CD4-positive, alpha-beta T cell (primary cell): ENCODE measurements around the gene TCF12. TPM values are rescaled to one million over a fixed set of nuclear protein-coding genes. Genes with fewer than 3 reads are reported as not detected.

Experiments
- ATAC-seq: fragments of 200-7000 bp; cut with Tn5 transposase; one replicate; pipeline ENCODE4 v1.10.0; 2022; ENCODE audit warnings: mild to moderate bottlenecking; ENCODE audit not compliant: poor library complexity
- CTCF ChIA-PET: fragments of 350-600 bp; sonication (Branson Sonifier 250); formaldehyde crosslinking; loops from one replicate; lab custom pipeline; 2021; ENCODE audit warnings: antibody characterized with exemption, inconsistent platforms; lab: Charles Lee
- POLR2A ChIA-PET: fragments of 350-600 bp; sonication (Branson Sonifier 250); formaldehyde crosslinking; loops from one replicate; lab custom pipeline; 2021; ENCODE audit warnings: antibody characterized with exemption, inconsistent platforms; lab: Charles Lee
- DNase-seq, 14 experiments: peaks; one replicate each; pipeline ENCODE4 v3.0.0-alpha.2; 2013 to 2020; ENCODE audit warnings: mixed read lengths in 2 of 14
- H3K27ac ChIP-seq, 2 donors: one replicate each; pipeline versions ENCODE4 v1.5.1 to v1.7.0; 2013; ENCODE audit warnings: low read length in 2 of 2, low read depth in 1 of 2, mild to moderate bottlenecking in 1 of 2
- H3K27me3 ChIP-seq, 2 experiments: 1 replicate in 1 of 2; 2 replicates in 1 of 2; pipeline versions ENCODE4 v1.6.1 to v1.7.0; 2013; ENCODE audit warnings: low read length in 2 of 2, control low read depth in 1 of 2, mild to moderate bottlenecking in 1 of 2, moderate library complexity in 1 of 2; ENCODE audit not compliant: insufficient read depth in 2 of 2, control insufficient read depth in 1 of 2
- H3K36me3 ChIP-seq: one replicate; pipeline ENCODE4 v1.6.1; 2013; ENCODE audit warnings: low read length, control low read depth; ENCODE audit not compliant: insufficient read depth
- H3K4me1 ChIP-seq: one replicate; pipeline ENCODE4 v1.6.1; 2013; ENCODE audit warnings: low read length, control low read depth; ENCODE audit not compliant: insufficient read depth
- H3K4me3 ChIP-seq: one replicate; pipeline ENCODE4 v1.5.1; 2013; ENCODE audit warnings: mild to moderate bottlenecking, low read length, moderate library complexity
- H3K9me3 ChIP-seq, 2 experiments: 1 replicate in 1 of 2; 2 replicates in 1 of 2; pipeline versions ENCODE4 v1.6.1 to v1.7.0; 2013; ENCODE audit warnings: low read length in 2 of 2, mild to moderate bottlenecking in 2 of 2, control low read depth in 1 of 2, moderate library complexity in 1 of 2; ENCODE audit not compliant: control insufficient read depth in 1 of 2, insufficient read depth in 1 of 2
- H3K27ac Mint-ChIP-seq: one replicate; pipeline ENCODE4 v1.8.0; 2020; ENCODE audit warnings: mixed read lengths
- H3K27me3 Mint-ChIP-seq: one replicate; pipeline ENCODE4 v1.8.0; 2021; ENCODE audit warnings: mixed read lengths
- H3K36me3 Mint-ChIP-seq: one replicate; pipeline ENCODE4 v1.8.0; 2021; ENCODE audit warnings: low read depth, mixed read lengths
- H3K4me1 Mint-ChIP-seq: one replicate; pipeline ENCODE4 v1.8.0; 2021; ENCODE audit warnings: low read depth, mixed read lengths
- H3K4me3 Mint-ChIP-seq: one replicate; pipeline ENCODE4 v1.8.0; 2020; ENCODE audit warnings: mild to moderate bottlenecking, mixed read lengths
- H3K9me3 Mint-ChIP-seq: one replicate; pipeline ENCODE4 v1.8.0; 2020; ENCODE audit warnings: mixed read lengths
- CTCF ChIP-seq: fragments of 200-600 bp; IDR thresholded peaks from one replicate; pipeline ENCODE4 v1.8.0; 2022; ENCODE audit warnings: antibody characterized with exemption, mild to moderate bottlenecking
- intact Hi-C, 2 experiments: fragments of 100-400 bp; cut with DNase I in 1 of 2; cut with micrococcal nuclease in 1 of 2; formaldehyde crosslinking; loops; one replicate each; pipeline versions ENCODE4 v1.15.1 to v1.9.0; 2023 to 2025; cut with DNase I, micrococcal nuclease
- total RNA-seq, 174 experiments: library from RNA in 2 of 174; stranded (reverse) in 2 of 174; gene quantifications; one replicate each; pipeline ENCODE4 v1.2.3 and lab custom pipeline; 2021 to 2026

TCF12 gene
- total RNA-seq, 2 experiments from 2014 or later: 54.0 TPM

GRCh38 chr15:56879502-56879901, 38.9 kb upstream of the TCF12 start:
- Histone ChIP-seq H3K4me3 (no peak overlapping the region), H3K27me3 (no peaks in the 10 kb centered on the region), H3K4me1 (no peaks in the 10 kb centered on the region), H3K36me3 (no peaks in the 10 kb centered on the region), H3K27ac (no peak overlapping the region), H3K9me3 (no peaks in the 10 kb centered on the region)
- ATAC-seq (no peak), DNase-seq (no peak)
- Mint-ChIP-seq H3K36me3 (no peaks in the 10 kb centered on the region), H3K4me1 (no peaks in the 10 kb centered on the region), H3K9me3 (no peaks in the 10 kb centered on the region), H3K27me3 (no peaks in the 10 kb centered on the region), H3K27ac (no peak overlapping the region), H3K4me3 (no peak overlapping the region)
- no peak for TF ChIP-seq CTCF
- intact Hi-C loops: no loop called here
- CTCF ChIA-PET: no interaction called here
- POLR2A ChIA-PET: no interaction called here

GRCh38 chr15:56883088-56883487, 35.4 kb upstream of the TCF12 start:
- TF ChIP-seq CTCF: no peak
- POLR2A ChIA-PET: interaction anchor here (0.9 to 1.8 kb wide), 3 partner anchors 10 to 149 kb away, joined by 3 to 9 read pairs (median 4); partner anchors contain the start of gene TCF12
- CTCF ChIA-PET: interaction anchor here (0.5 kb wide), 1 partner anchor 260 kb away, joined by 3 read pairs; no protein-coding TSS in a partner anchor

GRCh38 chr15:56886363-56886931, 32.0 kb upstream of the TCF12 start:
- Histone ChIP-seq H3K4me3 (peak overlapping the region; percentile 92), H3K9me3 (no peaks in the 10 kb centered on the region), H3K36me3 (no peaks in the 10 kb centered on the region), H3K27ac (peak overlapping the region; percentile 77 to 92), H3K27me3 (no peaks in the 10 kb centered on the region), H3K4me1 (peaks cover 19% of the 10 kb centered on the region)
- CTCF ChIA-PET: interaction anchor here (1.0 to 1.2 kb wide), 2 partner anchors 14 to 32 kb away, joined by 3 to 4 read pairs; partner anchors contain the start of gene TCF12
- H3K4me3 Mint-ChIP-seq: peak overlapping the region; percentile 92
- H3K36me3 Mint-ChIP-seq: peaks cover 5% of the 10 kb centered on the region
- peak in 4 of 14 experiments; percentile 16 to 53 (median 40) for DNase-seq
- TF ChIP-seq CTCF: no peak
- POLR2A ChIA-PET: interaction anchor here (0.6 to 3.1 kb wide), 2 partner anchors 8 to 32 kb away, joined by 3 to 69 read pairs; partner anchors contain the start of gene TCF12
- intact Hi-C loops: loop anchor here in 1 of 2 experiments (5.0 kb wide), 2 partner anchors 71 to 154 kb away; partner anchors contain the start of gene ZNF280D
- no peaks in the 10 kb centered on the region for H3K27me3 Mint-ChIP-seq
- peak; percentile 19 for ATAC-seq
- peaks cover 33% of the 10 kb centered on the region for H3K4me1 Mint-ChIP-seq
- no peaks in the 10 kb centered on the region for H3K9me3 Mint-ChIP-seq
- H3K27ac Mint-ChIP-seq: peak overlapping the region; percentile 96

More at GRCh38 chr15:56883088-56883487, 35.4 kb upstream of the TCF12 start:
- H3K4me3 ChIP-seq: no peak overlapping the region
- Mint-ChIP-seq H3K4me1 (peaks cover 21% of the 10 kb centered on the region), H3K36me3 (peaks cover 5% of the 10 kb centered on the region), H3K27ac (no peak overlapping the region), H3K4me3 (no peak overlapping the region), H3K9me3 (no peaks in the 10 kb centered on the region), H3K27me3 (no peaks in the 10 kb centered on the region)
- no peaks in the 10 kb centered on the region for H3K9me3 ChIP-seq
- DNase-seq (no peak), ATAC-seq (no peak)
- intact Hi-C loops: no loop called here
- H3K27me3 ChIP-seq: no peaks in the 10 kb centered on the region
- H3K36me3 ChIP-seq: no peaks in the 10 kb centered on the region
- no peak overlapping the region for H3K27ac ChIP-seq
- H3K4me1 ChIP-seq: peaks cover 19% of the 10 kb centered on the region
